HG03460 (cell line): ENCODE data around the gene YTHDC1.

Experiments
- ATAC-seq: cut with Tn5 transposase; IDR thresholded peaks from one replicate; pipeline ENCODE4 v1.9.1; 2021; ENCODE audit not compliant: unreplicated experiment

Gene YTHDC1

DNA sequence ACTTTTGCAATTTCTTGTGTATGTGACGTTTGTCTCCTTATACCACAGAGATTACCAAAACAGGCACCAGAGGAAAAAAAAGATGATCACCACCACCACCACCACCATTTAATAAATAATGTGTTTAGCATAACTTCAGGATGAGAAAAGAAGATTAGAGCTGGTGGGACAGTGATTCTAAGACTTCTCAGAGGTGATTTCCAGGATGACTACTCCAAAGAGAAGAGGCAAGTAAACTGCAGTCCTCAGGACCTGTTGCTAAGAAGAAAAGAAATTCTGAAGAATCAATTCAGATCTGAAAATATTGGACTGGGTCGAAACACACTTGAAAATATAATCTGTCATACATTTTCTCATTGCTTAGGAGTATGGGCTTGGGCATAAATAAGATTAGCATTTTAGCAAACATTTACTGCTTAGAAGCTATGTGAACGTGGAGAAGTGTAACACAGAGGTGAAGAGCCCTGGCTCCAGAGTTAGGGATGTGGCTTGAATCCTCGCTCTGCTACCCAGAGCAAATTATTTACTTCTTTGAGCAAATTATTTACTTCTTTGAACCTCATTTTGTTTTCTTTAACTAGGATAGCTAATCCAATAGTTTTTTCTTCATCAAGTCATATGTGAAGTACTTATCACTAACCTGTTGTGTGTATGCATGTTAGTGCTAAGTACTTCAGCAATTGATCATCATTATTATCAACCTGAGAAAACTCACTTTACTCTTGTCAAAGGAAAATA lies 10.5 kb upstream of the YTHDC1 start:
- ATAC-seq = no peak

DNA sequence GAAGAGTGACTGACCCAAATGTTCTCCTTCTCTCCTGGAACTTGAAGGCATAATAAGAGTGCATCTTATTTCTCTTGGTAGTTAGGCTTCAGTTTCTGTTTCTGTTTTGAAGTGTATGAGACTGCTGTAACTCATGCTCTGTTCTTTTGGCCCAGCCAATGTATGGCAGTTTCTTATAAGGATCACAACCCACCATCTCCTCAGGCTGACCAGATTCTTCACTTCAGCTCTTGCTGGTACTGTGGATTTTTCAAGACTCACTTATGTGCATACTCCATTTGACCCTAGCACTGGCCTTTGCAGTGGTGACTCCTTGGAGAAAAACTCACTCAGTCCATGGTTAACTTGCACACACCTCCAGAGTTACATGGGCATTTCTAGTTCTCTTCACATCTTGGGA lies 9.6 kb upstream of the YTHDC1 start:
- peak; percentile 81 for ATAC-seq

DNA sequence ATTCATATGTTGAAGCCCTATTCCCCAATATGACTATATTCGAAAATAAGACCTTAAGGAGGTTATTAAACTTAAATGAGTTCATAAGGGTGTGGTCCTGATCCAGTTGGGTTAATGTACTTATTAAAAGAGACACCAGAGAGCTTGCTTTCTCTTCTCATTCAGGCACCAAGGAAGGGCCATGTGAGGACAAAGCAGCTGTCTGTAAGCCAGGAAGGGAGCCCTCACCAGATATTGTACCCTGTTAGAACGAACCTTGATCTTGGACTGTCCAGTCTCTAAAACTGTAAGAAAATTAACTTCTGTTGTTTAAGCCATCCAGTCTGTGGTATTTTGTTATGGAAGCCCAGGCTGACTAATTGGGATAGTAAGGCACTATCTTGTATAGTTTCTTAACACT lies 9.1 kb upstream of the YTHDC1 start:
- ATAC-seq = no peak

DNA sequence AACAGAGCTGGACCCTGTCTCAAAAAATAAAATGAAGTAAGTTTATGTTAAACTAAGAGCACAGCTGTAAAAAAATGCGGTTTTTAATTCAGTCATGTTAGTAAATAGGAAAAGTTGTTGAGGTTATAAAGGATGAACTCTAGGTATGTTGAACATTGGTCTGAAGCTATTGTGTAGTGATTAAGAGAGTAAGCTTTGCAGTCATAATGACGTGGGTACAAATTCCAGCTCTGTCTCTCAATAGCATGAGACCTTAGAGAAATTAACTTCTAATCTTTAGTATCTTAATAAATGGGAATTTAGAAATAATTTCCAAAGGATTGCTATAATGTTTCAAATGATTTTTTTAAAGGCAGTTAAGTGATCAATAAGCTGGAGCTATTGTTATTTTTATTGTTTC lies 2.9 kb upstream of the YTHDC1 start:
- ATAC-seq = no peak

DNA sequence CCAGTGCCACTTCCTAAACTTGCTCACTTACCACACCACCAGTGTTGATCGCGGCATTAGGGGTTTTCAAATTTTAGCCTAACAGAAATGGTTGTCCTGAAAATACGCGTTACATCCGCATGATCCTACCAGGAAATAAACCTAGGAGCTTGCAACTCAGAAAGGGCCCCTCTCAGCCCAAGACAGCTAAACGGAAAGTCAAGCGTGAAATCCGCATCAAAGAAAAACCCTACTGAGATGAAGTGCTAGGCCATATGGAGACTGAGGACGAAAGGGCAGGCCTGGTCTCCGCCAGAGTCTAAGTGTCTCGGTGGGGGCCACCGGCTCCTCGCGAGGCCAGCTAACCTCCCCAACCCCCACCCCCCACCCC lies 626 bp downstream of the YTHDC1 start:
- ATAC-seq = peak; percentile 8

DNA sequence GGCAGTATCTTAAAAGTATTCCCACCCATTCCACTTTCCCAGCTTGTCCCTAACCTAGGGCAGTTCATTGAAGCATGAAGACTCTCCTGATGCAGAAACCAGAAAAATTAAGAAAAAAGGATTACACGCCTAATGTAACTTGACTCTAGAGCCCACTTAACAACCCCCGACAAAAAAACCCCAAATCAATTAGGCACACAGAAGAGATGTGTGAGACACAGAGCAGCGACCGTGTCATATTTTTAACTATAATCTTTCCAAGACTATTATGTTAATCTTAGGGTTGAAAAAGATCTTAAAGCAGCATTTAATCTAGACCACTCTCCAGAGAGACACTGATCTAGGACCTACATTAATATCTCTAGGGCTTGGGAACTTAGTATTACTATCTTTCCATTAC lies 1.3 kb downstream of the YTHDC1 start:
- ATAC-seq = no peak

DNA sequence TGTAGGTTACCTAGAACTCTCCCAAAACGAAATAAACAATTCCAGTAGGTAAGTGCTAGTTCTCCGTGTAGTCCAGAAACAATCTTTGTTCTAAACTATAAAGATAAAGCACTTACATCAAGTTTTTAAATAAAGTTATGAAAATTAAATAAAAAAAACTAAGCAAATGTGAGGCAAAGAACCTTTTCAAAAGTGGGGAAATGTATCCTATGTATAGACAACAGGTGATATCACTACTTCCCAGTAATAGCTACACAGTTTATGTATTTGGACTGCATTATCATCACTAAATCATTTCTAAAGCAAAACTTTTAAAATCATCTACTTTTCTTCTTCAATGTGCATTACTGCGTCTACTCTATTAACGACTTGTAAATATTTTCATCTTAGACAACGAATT lies 2.0 kb downstream of the YTHDC1 start:
- ATAC-seq = no peak

DNA sequence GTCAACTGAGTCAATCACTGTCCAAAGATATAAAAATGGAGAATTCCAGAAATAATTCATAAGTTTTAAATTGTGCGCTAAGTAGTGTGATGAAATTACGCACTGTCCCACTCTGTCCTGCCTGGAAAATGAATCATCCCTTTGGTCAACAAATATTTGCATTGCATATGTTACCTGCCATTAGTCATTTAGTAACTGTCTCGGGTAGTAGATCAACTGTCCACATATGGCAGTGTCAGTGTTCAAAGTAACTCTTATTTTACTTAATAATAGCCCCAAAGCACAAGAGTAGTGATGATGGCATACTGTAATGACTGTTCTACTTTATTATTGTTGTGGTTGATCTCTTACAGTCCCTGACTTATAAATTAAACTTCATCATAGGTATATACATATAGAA lies 3.4 kb downstream of the YTHDC1 start:
- no peak for ATAC-seq

DNA sequence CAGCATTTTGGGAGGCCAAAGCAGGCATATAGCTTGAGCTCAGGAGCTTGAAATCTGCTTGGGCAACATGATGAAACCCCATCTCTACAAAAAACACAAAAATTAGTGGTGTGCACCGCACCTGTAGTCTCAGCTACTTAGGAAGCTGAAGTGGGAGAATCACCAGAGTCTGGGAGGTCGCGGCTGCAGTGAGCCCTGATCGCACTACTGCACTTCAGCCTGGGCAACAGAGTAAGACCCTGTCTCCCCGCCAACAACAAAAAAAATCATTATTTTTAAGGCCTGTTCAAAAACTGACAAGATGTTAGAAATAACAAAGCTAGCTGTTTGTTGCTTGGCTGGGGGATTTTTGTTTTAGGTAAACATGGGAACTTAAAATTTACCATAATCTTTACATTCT lies 5.1 kb downstream of the YTHDC1 start:
- ATAC-seq = no peak

DNA sequence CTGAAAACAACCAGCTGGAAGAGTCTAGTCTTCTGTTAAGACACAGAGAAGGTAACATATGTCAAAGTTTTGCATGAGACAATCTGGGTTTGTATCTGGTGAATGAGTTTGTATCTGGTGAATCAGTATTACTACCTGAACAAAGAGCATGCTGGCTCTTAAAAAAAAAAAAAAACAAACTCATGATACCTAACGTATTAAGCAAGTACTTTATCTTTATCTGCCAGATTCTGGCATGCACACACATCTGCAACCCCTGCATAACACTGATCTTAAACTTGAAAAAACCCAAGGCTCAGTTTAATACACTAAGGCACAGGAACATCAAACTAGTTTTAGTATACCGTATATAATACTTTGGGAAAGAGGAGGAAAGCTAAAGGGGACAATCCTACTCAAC lies 5.8 kb downstream of the YTHDC1 start:
- no peak for ATAC-seq

DNA sequence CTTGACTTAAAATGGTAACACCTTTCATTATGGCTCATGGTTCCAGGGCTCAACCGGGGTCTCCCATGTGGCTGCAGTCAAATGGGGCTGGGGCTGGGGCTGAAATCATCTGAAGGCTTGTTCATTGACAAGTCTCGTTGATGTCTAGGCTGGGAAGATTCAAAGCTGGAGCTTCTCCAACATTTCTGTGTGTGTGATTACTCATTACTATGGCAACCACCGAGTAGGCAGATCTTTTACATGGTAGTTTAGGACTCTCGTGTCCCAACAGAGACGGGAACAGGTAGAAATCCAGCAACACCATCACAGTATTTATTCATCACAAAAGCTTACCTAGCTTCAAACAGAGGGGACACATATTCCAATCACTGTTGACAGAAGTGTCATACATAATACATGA lies 7.8 kb downstream of the YTHDC1 start:
- no peak for ATAC-seq

DNA sequence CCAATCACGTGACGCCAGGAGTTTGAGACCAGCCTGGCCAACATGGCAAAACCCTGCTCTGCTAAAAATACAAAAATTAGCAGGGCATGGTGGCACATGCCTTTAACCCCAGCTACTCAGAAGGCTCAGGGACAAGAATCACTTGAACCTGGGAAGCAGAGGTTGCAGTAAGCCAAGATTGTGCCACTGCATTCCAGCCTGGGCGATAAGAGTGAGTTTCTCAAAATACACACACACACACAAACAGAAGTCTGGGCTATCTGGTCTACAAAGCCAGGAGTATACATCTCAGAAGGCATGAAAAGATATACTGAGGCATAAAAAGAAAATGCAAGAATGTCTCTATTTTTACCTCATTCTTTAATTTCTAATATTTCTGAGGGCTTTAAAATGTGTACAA lies 11.3 kb downstream of the YTHDC1 start:
- ATAC-seq = no peak

DNA sequence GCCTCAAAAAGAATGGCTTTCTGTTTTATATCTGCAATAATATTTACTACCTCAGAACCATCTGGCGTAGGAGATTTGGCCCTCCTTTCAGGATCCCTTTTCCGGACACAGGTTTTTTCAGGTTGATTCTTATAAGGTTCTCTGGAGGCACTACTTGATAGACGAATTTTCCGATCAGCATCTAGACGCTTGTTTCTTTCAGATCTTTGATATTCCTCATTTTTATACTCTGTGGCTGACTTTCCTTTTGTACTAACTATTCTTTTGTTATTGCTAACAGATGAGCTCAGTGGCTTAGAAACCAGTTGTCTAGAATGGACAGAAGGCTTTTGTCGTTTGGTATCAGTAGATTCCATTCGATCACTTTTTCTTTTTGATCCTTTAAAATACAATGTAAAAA lies 12.4 kb downstream of the YTHDC1 start:
- no peak for ATAC-seq

DNA sequence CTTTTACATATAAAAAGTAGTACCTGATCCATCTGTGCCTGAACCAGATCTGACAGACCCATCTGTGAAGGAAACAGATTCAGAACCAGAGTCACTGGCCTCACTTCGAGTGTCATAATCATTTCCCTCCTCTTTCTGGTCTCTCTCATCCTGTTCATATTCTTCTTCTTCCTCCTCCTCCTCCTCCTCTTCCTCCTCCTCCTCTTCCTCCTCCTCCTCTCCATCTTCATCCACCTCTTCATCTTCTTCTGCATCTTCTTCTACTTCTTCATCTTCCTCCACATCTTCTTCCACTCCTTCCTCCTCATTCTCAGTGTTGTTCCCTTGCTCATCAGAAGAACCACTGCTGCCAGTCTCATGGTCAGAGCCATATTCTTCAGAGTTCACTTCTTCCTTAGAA lies 12.9 kb downstream of the YTHDC1 start:
- no peak for ATAC-seq

DNA sequence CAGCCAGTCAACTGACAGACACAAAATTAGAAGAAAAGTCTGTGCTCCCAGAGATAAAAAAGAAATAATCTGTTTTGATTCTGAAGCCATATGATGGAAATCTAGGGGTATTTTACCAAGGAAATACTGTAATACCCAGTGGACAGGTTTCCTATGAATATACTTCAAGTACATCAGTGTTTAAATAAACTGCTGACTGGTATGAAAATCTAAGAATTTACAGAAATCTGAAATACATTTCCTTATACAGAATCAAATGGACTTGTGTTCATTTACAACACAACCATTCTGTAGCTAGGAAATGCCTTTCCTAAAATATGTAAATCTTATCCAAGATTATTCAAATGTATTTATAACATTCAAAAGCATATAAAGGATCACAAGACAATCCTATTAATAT lies 13.4 kb downstream of the YTHDC1 start:
- no peak for ATAC-seq

DNA sequence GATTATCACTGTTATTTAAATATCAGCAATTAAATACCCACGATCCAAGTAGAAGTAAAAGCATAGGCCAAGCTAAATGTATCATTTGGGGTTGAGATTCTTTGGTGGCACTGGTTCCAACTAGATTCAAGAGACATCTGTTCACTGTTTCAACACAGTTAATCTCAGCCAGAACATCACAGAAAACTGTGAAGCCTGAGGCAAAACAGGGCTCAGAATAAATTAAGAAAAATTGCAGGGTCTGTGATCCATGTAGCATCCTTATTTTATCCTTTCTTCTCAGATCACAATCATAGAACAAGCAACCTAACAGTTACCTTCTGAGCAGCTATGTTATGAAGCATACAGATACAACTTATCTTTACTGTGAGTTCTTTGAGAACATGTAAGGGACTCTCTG lies 23.7 kb downstream of the YTHDC1 start:
- no peak for ATAC-seq

DNA sequence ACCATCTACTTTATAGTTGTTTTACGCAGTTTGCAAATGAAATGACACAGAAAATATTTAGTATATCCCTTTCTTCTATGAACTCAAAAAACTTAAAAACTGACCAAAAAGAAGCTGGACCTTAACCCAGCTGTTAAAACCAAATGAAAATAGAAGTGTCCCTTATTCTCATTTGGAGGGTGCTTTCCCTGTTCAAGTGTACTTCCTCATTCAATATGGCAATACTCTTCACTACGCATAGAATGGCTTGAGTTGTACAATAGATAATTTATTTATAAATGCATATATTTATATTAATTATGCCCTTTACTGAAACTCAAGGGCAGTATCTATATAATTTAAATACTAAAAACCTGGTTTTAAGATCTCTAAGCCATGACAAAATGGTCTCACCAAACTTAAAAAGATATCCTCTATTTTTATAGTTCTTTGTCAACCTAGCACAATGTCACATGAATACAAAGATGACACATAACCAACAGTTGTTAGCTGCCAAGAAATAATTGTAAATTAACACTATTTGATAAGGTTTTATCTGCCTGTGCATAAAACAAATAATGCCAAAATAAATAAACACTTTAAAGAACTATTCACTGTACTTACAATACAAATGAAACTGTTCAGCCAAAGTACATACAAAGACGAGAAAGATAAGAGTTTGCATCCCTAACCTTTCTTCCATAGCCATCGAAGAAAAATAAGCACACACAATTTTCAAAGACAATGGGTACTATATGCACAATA lies 25.2 kb downstream of the YTHDC1 start:
- no peak for ATAC-seq

DNA sequence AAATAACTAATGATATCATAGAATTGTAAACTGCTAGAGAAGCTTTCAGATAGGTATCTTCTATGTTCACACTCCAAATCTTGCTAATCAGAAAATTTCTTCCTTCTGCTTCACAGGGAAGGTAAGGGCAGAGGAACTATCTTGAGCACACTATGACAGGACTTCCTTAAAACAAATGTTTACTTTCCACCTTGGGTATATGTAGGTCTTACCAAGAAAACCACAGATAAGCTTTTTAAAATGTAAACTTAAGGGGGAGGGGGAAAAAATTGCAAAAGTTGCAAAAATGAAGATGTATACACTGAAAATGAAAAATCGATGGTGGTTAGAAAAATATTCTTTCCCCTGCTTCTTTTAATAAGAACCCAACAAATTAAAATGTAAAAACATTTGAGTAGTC lies 30.9 kb downstream of the YTHDC1 start:
- ATAC-seq = no peak

DNA sequence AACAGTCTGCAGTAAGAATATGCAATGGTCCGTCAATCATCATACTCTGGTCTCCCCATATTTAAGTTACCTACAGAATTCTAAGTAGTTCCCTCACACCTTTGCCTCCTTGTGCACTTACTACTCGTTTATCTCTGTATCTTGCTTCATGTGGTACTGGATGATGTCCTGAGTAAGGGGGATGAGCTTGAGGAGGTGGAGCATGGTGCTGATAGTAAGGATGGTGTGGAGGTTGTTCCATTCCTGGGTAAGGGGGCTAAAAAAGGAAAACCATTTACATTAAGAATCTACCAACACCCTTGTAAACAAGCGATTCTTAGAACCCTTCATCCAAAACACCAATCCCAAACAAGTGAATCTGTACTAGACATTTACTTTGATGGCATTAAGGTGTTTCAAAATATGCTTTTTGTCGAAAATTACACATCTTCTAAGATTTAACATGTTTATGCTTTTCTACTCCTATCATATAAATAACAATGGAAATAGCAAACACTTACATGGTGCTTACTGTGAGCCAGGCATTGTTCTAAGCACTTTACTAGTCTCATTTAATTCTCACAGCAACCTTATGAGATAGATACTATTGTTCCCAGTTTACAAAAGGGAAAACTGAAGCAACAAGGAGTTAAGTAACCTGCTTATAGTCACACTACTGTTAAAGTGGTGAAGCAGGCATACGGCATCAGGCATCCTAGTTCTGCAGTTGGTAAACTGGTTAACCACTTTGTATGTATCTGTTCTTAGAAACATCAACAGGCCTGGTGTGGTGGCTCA lies 33.5 kb downstream of the YTHDC1 start:
- no peak for ATAC-seq

DNA sequence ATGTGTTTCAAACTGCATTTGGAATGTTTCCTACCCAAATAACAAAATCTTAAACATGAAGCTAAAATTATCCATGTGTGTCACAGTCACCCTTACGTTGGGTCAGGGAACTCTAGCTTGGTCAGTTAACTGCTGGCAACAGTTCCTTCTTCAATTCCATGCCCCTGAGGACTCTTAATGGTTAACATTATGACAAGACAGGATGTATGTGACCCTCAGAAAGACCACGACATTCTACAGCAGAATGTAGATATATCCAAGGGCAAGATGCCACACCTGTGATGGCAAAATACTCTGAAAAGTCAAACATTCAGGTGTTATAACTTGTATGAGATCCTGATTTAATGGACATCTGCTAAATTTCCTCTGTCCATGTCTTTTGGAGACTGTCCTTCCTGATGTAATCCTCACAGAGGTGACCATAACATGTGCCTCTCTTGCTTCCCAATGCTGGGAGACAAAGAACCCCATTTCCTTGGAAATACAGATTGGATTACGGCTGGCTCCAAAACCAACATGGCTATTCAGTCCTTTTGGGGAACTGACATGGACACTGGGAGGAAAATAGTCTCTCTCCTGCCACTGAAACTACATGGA lies 39.1 kb downstream of the YTHDC1 start:
- no peak for ATAC-seq

DNA sequence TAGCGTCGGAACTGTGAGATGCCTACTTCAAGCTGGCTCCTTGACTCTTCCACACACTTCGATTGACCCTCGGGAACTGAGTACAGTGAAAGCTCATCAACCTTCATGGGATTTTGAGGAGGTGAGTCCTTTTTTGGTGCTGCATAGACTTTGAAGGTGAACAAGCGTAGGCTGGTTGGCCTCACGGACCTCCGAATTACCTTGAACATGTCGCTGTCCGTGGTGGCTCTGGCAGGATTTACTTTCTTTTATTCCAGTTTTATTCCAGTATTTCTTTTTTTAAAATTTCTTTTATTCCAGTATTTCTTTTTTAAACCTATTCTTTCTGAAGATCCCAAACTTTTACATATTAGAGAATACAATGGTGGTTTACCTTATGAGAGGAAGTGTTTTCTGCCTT lies 45.2 kb downstream of the YTHDC1 start:
- no peak for ATAC-seq
